ELR (cell line): Measurements from ENCODE around the gene SMIM1.
A peak's percentile ranks its signal among the peaks of the same experiment; 100 is the strongest.

Experiments
- DNase-seq: peaks from one replicate; pipeline ENCODE4 v3.0.0-alpha.2; 2015; ENCODE audit warnings: low read depth

SMIM1 gene

DNA sequence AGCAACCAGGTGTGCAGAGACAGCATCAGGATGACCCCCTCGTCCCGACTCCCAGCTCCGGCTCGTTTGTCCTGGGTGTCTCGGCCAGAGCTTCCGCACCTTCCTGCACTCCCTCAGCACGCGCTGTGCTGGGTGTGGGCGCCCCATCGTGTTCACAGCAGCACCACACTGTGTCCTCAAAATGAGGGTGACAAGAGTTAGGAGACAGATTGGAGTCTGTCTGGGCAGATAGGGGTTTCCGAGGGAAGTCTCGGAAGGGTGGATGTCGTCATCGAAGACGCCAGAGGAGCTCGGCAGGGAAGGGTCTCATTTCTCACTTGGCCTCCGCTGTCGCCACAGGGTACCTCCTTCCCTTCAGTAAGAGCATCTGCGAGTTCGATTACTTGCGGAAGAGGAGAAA is 16.2 kb upstream of the SMIM1 start:
- DNase-seq: no peak

DNA sequence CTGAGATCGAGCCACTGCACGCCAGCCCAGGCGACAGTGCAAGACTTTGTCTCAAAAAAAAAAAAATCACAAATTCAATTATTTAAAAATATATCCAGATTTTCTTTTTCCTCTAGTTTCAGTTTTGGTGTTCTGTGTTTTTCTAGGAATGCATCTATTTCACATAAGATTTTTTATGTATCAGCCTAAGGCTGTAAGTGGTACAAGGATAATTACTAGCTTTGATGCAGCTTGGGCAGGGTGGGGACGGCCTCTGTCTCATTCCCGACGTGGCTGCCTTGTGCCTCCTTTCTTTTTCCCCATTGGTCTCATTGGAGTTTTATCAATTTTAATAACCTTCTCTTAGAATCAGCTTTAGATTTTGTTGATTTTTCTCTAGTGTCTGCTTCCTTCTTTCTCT is 13.4 kb upstream of the SMIM1 start:
- DNase-seq: no peak

DNA sequence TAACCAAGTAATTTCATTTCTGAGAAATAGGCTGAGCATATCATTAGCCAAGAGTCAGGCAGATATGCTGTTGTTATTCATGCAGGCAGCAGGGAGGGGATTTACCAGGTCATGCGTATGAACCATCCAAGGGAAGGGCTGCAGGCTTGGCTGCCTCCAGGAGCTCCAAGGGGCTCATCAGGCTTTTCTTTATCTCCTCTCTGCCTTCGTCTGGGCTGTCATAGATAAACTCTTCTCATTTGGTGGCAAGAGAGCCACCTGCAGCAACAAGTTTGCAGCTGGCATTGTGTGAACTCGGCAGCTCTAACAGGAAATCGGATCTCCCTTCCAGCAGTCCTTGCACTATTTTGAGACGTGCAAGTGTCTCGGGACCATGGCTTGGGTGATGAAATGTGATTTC is 12.8 kb upstream of the SMIM1 start:
- DNase-seq: no peak

- no peak for DNase-seq
These were observed 11.1 kb upstream of the SMIM1 start for GRCh38 chr1:3761296-3762010.

- DNase-seq: no peak
These were observed 10.2 kb upstream of the SMIM1 start for GRCh38 chr1:3762151-3762872.

- DNase-seq: no peak
These were observed 9.7 kb upstream of the SMIM1 start for GRCh38 chr1:3762873-3763228.

- no peak for DNase-seq
These were observed 9.0 kb upstream of the SMIM1 start for GRCh38 chr1:3763351-3764125.

DNA sequence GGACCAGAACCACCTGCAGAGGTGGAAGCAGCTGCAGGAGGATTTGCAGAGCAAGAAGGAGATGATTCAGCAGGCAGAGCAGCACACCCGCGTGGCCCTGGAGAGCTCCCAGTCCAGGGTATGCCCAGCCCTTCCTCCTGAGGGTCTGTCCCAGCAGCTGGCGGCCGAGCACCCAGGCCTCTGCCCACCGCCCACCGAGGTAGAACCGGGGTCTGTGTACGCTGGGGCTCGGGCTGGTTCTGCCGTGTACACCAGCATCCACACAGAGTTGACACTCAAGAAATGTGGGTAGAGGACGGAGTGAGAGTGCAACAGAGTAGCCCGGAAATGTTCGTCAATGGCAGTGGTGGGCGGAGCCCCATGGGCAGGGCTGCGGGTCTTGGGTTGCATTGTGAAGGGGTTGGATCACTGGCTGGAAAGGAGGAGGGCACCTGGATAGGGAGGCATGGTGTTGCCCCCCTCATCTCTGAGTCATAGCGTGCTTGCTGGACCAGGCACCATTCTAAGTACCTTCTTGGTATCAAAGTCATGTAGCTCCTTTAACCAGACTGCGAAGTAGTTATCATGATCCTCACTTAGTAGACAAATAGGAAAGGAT is 5.1 kb upstream of the SMIM1 start:
- no peak for DNase-seq

DNA sequence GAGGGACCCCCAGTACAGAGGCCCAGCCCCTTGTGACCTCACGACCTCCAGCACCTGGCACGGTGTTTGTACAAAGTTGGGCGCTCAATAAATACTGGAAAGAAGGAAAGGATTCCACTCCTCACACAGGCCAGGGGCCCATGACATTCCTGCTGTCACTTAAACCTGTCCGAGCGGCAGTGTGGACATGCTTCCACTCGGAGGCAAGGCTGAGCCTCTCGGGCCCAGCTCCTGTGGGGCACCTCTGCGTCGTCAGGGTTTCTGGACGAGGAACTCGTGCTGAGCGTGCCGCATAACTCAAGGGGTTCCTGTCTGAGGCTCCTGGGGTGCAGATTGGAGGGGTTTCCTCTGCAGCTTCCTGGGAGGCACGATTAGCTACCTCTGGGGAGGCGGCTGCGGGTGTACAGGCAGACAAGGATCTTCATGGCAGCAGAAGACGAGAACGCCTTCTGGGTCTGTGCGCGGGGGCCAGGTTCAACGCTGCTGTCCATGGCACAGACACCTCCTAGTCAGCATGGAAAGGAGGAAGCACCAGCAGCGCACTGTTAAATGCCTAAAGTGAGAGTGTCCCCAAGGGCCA is 3.6 kb upstream of the SMIM1 start:
- no peak for DNase-seq

DNA sequence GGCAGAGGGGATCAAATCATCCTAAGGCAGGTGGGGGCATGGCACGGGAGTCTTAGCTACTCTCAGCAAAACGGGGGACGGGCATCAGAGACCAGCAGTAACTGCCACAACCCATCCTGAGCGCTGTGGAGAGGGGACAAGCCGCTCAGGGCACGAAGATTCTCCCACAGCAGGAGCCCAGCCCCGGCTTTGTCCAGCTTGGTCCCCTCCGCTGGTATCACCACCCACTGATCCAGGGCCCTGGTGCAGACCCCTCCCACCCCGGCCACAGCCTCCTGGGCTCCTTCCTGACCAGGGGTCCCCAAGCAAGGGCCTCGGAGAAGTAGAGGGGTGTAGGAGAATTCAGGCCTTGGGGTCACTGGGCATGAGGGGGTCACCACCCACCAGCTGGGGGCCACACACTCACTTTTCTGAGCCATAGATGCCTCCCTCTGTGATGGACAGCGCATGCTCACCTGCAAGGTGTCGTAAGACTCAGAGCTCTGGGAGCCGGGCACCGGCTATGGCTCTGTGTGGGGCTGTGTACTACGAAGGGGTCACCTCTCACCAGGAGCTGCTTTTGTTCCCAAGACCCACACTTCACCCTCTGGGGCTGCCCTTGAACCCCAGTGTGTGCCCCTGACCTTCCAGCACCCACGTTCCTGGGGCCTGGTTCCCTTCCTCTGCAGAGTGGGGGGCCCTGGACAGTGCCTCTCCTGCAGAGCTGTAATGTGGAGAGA is 2.3 kb upstream of the SMIM1 start:
- no peak for DNase-seq

- no peak for DNase-seq
These were observed 1.2 kb upstream of the SMIM1 start for GRCh38 chr1:3771108-3772026.

DNA sequence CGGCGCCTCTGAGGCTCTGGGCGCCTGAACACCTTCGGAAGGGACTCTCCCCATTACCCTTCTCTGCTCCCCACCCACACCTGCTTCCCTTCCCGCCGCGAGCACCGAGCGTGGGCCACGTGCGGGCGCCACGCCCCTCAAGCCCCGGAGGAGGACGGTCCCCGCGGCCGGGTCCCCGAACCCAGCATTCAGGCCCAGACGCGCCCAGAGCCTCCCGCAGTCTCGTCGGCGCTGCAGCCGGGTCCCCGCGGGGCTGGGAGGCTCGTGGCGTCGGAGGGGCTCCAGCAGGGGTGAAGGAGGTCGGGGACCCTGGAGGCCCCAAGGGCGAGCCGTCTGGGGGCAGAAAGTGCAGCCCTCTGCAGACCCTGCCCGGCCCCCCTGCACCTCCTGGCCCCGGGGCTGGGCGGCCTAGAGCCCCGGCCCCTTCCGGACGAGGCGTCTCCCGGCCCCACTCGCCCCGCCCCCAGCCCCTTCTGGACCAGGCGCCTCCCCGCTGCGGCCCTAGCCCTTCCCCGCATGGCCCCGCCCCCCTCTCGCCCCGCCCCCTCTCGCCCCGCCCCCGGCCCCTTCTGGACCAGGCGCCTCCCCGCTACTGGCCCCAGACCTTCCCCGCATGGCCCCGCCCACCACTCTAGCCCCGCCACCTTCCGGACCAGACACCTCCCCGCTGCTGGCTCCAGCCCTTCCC is 378 bp upstream of the SMIM1 start:
- DNase-seq: peak; percentile 66

- DNase-seq: no peak
These were observed 1.2 kb downstream of the SMIM1 start for GRCh38 chr1:3773572-3774275.

DNA sequence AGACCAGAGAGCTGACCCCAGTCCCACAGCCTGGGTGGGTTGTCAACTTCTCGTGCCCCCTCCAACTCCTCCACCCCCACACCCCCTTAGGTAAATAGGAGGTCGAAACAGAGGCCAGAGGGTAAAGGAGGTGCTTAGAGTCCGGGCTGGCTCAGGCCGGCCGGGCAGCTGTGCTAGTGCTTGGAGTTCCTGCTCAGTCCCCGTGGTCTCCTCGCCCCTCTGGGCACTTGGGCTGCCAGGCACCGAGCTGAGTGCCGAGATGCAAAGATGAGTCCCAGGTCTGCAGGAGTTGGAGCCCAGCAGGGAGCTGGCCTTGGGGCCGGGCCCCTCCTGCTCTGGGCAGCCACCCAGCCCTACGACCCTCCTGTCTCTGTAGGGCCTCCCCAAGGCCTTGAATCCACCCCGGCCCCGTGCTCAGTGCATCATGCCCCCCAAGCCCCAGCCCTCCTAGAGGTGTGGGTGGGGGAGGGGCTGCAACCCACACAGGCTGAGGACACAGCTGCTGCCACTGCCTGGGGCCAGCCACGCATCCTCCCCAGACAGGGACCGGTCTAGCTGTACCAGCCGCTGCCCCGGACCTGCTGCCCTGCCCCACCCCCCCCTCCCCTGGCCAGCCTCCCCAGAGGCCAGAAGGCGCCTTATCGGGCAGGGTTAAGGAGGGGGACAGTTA is 1.9 kb downstream of the SMIM1 start:
- DNase-seq: no peak

DNA sequence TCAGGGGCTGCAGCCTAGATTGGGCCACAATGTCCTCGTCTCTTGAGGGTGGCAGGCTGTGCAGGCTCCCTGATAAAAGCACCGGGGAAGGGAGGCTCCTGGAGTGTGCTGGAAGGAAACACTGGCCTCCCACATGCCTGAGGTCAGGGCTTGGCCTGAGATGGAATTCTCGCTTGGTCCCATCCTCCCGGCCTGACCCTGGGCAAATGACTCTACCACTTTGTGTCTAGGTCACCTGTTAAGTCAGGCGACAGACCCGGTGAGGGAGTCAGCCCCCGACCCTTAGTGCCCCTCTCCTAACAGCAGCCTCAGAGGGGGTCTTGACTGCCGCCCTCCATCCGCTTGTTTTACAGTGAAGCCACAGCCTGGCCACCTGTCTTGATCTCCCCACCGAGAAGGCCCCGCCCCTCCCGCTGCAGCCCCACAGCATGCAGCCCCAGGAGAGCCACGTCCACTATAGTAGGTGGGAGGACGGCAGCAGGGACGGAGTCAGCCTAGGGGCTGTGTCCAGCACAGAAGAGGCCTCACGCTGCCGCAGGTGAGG is 2.5 kb downstream of the SMIM1 start:
- no peak for DNase-seq

DNA sequence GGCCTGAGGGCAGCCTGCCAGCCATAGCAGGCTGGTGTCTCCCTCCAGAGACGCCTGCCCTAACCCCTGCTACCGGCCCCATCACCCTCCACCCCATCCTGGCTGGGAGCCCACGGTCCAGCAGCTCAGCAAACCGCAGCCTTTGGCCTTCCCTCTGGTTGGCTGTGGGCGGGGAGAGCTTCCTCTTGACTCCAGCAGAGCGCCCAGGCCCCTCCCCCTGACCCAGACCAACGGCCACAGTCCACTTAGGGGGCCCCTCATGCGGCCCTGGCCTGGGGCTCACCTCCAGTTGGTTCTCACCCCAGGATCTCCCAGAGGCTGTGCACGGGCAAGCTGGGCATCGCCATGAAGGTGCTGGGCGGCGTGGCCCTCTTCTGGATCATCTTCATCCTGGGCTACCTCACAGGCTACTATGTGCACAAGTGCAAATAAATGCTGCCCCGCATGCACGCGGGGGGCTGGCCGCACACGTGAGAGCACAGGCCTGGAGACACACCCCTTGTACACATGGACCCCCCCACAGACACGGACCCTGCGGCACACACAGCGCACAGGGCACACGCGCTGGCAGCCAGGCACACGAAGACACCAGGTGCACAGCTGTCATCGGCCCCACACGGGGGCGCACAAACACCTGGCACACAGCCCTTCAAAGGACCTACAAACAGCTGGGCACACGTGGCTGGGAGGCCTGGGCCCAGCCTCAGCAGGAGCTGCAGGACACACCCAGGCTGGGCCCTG is 3.1 kb downstream of the SMIM1 start:
- peak; percentile 44 for DNase-seq

GRCh38 chr1:3776231-3776961 is 3.8 kb downstream of the SMIM1 start:
- DNase-seq: no peak
